ENCODE data around the gene ZBTB4.

ZBTB4 gene

DNA sequence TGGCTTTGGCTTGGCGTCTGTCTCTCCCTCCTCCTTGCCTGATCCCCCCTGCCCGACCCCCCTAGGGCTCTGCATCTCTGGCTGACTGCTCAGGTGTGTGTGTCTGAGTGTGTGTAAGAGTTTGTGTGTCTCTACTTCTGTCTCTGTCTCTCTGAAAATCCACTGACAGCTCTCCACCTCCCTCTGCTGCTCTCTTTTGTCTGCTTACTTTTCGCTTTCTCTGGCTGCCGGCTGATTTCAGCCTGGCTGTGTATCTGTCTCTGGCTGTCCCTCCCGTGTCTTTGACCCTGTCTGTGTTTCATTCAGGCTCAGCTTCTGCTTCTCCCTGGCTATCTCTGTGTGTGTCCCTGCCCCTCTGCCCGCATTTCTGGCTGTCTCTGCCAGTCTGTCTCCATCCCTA is 63.1 kb downstream of the ZBTB4 start:
- DNase-seq: no peak

DNA sequence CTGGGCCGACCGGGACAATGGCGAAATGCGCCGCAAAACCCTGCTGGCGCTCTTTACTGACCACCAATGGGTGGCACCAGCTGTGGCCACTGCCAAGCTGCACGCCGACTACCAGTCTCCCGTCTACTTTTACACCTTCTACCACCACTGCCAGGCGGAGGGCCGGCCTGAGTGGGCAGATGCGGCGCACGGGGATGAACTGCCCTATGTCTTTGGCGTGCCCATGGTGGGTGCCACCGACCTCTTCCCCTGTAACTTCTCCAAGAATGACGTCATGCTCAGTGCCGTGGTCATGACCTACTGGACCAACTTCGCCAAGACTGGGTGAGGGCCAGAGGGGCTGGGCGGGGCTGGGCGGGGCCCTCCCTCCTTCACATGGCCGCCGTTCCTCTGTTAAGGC is 63.6 kb downstream of the ZBTB4 start:
- DNase-seq: no peak

GRCh38 chr17:7414837-7415236 is 64.6 kb downstream of the ZBTB4 start:
- DNase-seq: no peak

GRCh38 chr17:7413346-7413985 is 66.0 kb downstream of the ZBTB4 start:
- DNase-seq: no peak

GRCh38 chr17:7411427-7411750 is 68.0 kb downstream of the ZBTB4 start:
- no peak for DNase-seq

GRCh38 chr17:7410634-7411426 is 68.6 kb downstream of the ZBTB4 start:
- DNase-seq: no peak

- DNase-seq: no peak
These were observed 69.7 kb downstream of the ZBTB4 start for GRCh38 chr17:7409716-7410115.
